BLaER1 treated with 17β-estradiol and CSF1 and Interleukin-3, amounts not matched to agents 10 nM and 100 nM (cell line): Measurements from ENCODE around the gene HIVEP1.

Experiments
- H3K27ac ChIP-seq, 11 experiments: shearing (Covaris generic); formaldehyde crosslinking; 2 replicates each; pipeline ENCODE4 v1.8.1; 2022
- H3K27me3 ChIP-seq, 11 experiments: shearing (Covaris generic); formaldehyde crosslinking; 2 replicates each; pipeline ENCODE4 v1.8.1; 2022
- H3K36me3 ChIP-seq, 11 experiments: shearing (Covaris generic); formaldehyde crosslinking; 2 replicates each; pipeline ENCODE4 v1.8.1; 2022
- H3K4me1 ChIP-seq, 10 experiments: shearing (Covaris generic); formaldehyde crosslinking; 2 replicates each; pipeline ENCODE4 v1.8.1; 2022
- H3K4me2 ChIP-seq, 11 experiments: shearing (Covaris generic); formaldehyde crosslinking; 2 replicates each; pipeline ENCODE4 v1.8.1; 2022
- H3K4me3 ChIP-seq, 10 experiments: shearing (Covaris generic); formaldehyde crosslinking; 2 replicates each; pipeline ENCODE4 v1.8.1; 2022
- H3K9ac ChIP-seq, 11 experiments: shearing (Covaris generic); formaldehyde crosslinking; 2 replicates each; pipeline ENCODE4 v1.8.1; 2022
- H3K9me3 ChIP-seq, 11 experiments: shearing (Covaris generic); formaldehyde crosslinking; replicated peaks in 1 of 11; 2 replicates each; pipeline ENCODE4 v1.8.1; 2022
- H4K20me1 ChIP-seq, 11 experiments: shearing (Covaris generic); formaldehyde crosslinking; 2 replicates each; pipeline ENCODE4 v1.8.1; 2022
- Cebpa-rat ChIP-seq, 11 experiments: shearing (Covaris generic); IDR thresholded peaks; 2 replicates each; pipeline ENCODE4 v1.8.1; 2022

HIVEP1 gene

DNA sequence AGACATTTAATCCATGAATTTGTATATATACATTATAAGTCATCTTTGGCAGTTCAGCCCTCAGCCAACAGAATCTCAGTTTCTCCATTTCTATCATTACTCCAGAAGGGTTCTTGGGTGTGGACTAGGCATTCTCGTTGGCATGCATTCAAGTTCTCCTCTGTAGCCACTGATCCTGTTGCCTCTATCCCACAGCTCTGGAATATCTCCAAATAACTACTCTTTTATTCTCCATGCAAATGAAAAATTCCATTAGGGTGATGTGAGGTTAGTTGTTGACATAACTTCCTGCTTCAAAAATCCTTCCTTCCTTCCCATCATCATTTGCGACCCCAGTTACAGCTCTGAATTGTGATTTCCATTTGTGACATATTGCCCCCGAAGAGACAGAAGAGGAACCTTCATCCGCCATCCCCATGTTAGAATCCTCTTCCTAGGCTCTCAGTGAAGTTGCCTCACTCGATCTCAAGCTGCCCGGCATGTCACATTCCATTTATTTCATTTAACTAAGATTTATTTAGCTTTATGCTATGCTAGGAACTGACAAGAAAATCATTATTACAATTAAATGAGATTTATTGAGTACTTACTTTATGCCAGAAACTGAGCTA, 184.3 kb downstream of the HIVEP1 start:
- H3K27me3 ChIP-seq = no peaks in the 10 kb centered on the region
- H3K9me3 ChIP-seq = peaks cover 0 to 13% (median 0%) of the 10 kb centered on the region in 11 experiments; a peak in 6 of 22 replicates
- no peaks in the 10 kb centered on the region for H4K20me1 ChIP-seq
- H3K4me3 ChIP-seq = no peak overlapping the region
- H3K9ac ChIP-seq = no peak overlapping the region
- H3K27ac ChIP-seq = no peak overlapping the region
- H3K4me1 ChIP-seq = no peaks in the 10 kb centered on the region
- no peak for TF ChIP-seq Cebpa-rat (IDR thresholded peaks at IDR 0.05)
- no peak overlapping the region for H3K4me2 ChIP-seq
- H3K36me3 ChIP-seq = no peaks in the 10 kb centered on the region

DNA sequence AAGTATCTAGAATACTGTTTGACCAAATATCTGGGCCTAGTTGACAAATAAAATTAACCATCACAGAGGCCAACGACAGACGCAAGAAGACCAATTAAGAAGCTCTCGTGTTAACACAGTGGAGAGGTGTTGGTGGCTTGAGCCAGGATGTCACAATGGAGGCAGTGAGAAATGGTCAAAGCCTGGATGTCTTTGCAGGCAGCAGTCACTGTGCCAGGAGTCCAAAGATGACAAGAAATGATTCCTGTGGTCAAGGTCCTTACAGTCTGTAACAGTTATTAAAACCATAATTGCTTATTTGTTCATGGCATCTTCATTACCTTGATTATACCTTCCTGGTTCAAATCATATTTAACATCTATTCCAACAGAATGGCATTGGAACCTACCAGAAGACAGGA, 186.7 kb downstream of the HIVEP1 start:
- no peak overlapping the region for H3K9ac ChIP-seq
- no peaks in the 10 kb centered on the region for H4K20me1 ChIP-seq
- no peak overlapping the region for H3K4me3 ChIP-seq
- H3K4me1 ChIP-seq = no peaks in the 10 kb centered on the region
- no peak overlapping the region for H3K27ac ChIP-seq
- no peaks in the 10 kb centered on the region for H3K9me3 ChIP-seq
- no peak overlapping the region for H3K4me2 ChIP-seq
- no peak for TF ChIP-seq Cebpa-rat (IDR thresholded peaks at IDR 0.05)
- H3K36me3 ChIP-seq = no peaks in the 10 kb centered on the region
- H3K27me3 ChIP-seq = no peaks in the 10 kb centered on the region

DNA sequence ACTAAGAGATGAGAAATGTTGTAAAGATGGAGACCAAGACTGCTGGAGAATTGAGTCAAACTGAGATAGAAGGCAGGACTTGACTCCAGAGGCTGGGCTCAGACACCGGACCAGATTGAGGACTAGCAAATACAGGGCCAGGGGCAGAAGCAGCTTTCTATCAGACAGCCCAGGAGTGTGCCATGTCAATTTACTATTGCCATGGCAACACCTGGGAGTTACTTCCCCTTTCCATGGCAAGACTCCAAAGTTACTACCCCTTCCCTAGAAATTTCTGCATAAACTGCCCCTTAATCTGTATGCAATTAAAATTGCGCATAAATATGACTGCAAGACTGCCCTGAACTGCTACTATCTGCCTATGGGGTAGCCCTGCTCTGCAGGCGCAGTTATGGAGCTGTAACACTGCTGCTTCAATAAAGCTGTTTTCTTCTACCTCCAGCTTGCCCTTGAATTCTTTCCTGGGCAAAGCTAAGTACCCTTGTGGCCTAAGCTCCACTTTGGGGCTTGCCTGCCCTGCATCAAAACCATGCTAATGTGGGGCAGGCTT, 188.0 kb downstream of the HIVEP1 start:
- Histone ChIP-seq H3K9me3 (no peaks in the 10 kb centered on the region), H3K27me3 (no peaks in the 10 kb centered on the region), H3K4me3 (no peak overlapping the region), H3K4me2 (no peak overlapping the region), H3K27ac (no peak overlapping the region), H3K4me1 (no peaks in the 10 kb centered on the region), H3K9ac (no peak overlapping the region), H3K36me3 (no peaks in the 10 kb centered on the region), H4K20me1 (no peaks in the 10 kb centered on the region)
- no peak for TF ChIP-seq Cebpa-rat (IDR thresholded peaks at IDR 0.05)

DNA sequence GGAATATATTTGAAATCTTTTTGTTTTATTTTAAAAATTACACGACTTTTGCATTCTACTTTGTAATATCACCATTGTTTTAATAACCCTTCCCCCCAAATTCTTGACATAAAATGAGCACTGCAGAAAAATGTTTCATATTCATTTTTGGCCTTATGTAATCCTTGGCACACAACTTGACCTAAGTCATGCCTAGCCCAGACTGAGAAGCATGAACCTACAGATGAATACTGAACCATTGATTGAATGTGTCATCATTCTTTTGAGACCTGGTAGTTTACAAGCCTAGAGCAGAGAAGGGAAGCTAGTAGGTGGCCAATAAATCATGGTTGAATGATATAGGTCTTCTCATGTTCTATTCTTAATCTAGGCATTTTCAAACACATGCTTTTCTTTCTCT, 188.6 kb downstream of the HIVEP1 start:
- Histone ChIP-seq H3K27ac (no peak overlapping the region), H3K9ac (no peak overlapping the region), H3K27me3 (no peaks in the 10 kb centered on the region), H3K4me3 (no peak overlapping the region), H3K4me2 (no peak overlapping the region), H3K9me3 (no peaks in the 10 kb centered on the region), H3K4me1 (no peaks in the 10 kb centered on the region), H3K36me3 (no peaks in the 10 kb centered on the region), H4K20me1 (no peaks in the 10 kb centered on the region)
- no peak for TF ChIP-seq Cebpa-rat (IDR thresholded peaks at IDR 0.05)

DNA sequence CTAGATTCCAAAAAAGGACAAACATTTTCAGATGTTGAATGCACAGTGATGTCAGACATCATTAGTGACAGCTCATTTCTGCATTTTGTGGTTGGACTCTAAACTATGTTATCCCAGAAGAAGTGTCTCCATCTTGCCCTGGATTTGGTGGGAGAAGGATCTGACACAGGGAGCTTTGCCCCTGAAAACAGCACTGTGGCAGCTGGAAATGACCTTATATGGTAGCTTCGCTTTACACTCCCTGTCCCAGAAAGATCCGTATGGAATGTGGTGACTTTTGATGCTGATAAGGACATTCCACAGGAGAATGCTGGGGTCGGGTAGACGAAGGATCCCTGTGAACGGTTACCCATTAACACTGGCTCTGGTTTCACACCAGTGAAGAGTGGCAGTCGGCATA, 190.9 kb downstream of the HIVEP1 start:
- Histone ChIP-seq H3K4me1 (peaks cover 0 to 2% (median under 1%) of the 10 kb centered on the region in 10 experiments; a peak in 7 of 20 replicates), H3K9me3 (peaks cover 0 to under 1% (median 0%) of the 10 kb centered on the region in 11 experiments; a peak in 2 of 22 replicates), H3K4me3 (no peak overlapping the region), H3K27me3 (no peaks in the 10 kb centered on the region), H3K36me3 (no peaks in the 10 kb centered on the region), H4K20me1 (no peaks in the 10 kb centered on the region), H3K4me2 (no peak overlapping the region), H3K27ac (no peak overlapping the region), H3K9ac (no peak overlapping the region)
- TF ChIP-seq Cebpa-rat (IDR thresholded peaks at IDR 0.05) = no peak

DNA sequence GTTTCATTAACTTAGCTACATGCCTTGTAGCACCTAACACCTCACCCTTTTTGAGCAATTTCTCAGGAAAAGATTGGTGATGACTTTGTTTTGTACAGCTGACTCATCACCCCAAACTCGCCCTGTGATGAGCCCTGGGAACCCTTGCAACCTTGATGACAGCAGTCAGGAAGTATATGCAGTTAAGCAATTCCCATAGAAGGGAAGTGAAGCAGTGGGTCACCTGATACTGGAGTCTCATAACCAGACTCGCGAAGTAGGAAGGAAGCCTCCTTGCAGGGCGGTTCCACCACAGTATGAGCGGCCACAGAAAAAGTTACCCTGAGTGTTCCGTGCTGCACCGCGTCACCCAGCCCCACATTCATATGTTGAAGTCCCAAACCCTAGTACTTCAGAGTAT, 196.1 kb downstream of the HIVEP1 start:
- peaks cover 0 to 18% (median 2%) of the 10 kb centered on the region in 10 experiments; a peak in 8 of 20 replicates for H3K4me1 ChIP-seq
- peak in 1 of 11 experiments; percentile 12; a peak in 1 of 22 replicates for TF ChIP-seq Cebpa-rat (IDR thresholded peaks at IDR 0.05)

DNA sequence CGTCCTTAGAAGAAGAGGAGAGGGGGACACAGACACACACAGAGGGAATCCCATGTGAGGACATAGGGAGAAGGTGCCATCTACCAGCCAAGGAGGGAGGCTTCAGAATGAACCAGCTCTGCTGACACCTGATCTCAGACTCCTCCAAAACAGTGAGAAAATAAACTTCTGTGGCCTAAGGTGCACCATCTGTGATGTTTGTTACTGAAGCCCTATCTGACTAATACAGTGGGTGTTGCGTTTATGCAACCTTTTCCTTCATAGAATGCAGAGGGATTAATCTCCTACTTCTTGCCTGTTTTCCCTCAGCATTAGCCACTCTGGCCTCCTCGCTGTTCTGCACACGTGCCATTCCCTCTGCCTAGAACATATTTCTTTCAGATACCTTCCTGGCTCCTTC, 196.6 kb downstream of the HIVEP1 start:
- H3K4me2 ChIP-seq = peak overlapping the region in 4 of 11 experiments; percentile 11 to 58 (median 44); a peak in 7 of 22 replicates
- H3K4me3 ChIP-seq = no peak overlapping the region
- H3K9ac ChIP-seq = no peak overlapping the region
- peak overlapping the region in 2 of 11 experiments; percentile 30 to 36; a peak in 3 of 22 replicates for H3K27ac ChIP-seq
- H3K36me3 ChIP-seq = no peaks in the 10 kb centered on the region
- no peak for TF ChIP-seq Cebpa-rat (IDR thresholded peaks at IDR 0.05)
- H3K27me3 ChIP-seq = no peaks in the 10 kb centered on the region
- no peaks in the 10 kb centered on the region for H4K20me1 ChIP-seq
- H3K4me1 ChIP-seq = peaks cover 0 to 18% (median 2%) of the 10 kb centered on the region in 10 experiments; a peak in 8 of 20 replicates
- H3K9me3 ChIP-seq = peaks cover 0 to 13% (median 0%) of the 10 kb centered on the region in 11 experiments; a peak in 5 of 22 replicates

More for the DNA sequence above, 196.1 kb downstream of the HIVEP1 start:
- H3K4me2 ChIP-seq = peak overlapping the region in 5 of 11 experiments; percentile 11 to 58 (median 33); a peak in 9 of 22 replicates
- H3K9me3 ChIP-seq = peaks cover 0 to 13% (median 0%) of the 10 kb centered on the region in 11 experiments; a peak in 5 of 22 replicates
- H3K27ac ChIP-seq = peak overlapping the region in 2 of 11 experiments; percentile 30 to 36; a peak in 3 of 22 replicates
- no peaks in the 10 kb centered on the region for H4K20me1 ChIP-seq
- no peaks in the 10 kb centered on the region for H3K36me3 ChIP-seq
- H3K4me3 ChIP-seq = no peak overlapping the region; a peak in 1 of 20 replicates
- no peak overlapping the region for H3K9ac ChIP-seq
- H3K27me3 ChIP-seq = no peaks in the 10 kb centered on the region
